ENCODE measurements around the gene CLOCK.

CLOCK gene

DNA sequence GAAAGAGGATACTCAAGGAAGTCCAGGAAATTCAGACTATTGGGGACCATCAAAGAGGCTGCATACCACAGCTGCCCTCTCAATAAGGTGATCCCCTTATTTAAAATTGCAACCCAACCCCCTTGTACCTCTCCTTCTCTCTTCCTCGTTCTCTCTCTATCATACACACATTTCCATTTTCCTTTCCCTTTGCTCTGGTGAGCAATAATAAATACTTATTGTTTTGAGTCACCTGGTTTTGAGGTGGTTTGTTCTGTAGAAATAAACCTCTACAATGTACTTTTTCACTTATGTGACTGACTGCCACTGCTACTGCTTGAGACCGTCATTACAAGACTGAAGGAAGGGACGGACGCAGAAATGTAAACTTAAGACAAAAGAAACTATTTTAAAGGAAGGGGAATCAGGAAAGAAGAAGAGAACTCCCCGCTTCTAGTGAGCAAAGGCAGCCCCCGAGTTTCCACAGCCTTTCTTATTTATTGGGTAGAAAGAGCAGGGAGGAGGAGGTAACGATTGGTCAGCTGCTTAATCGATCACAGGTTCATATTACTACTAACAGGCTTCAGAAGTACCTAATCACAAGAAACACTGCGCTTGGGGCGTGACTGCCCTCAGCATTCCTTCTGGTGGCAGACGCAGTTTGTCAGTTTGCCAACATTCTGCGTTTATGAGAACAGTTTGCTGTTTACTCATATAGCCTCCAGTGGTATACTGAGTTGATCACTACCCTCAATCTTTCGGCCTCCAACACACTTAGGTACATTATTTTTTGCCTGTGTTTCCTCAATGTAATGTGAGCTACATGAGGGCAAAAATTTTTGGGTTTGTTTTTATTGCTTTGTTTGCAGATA is 167.9 kb downstream of the CLOCK start:
- DNase-seq (ENCODE audit: insufficient read length, low spot score), result no peak
- TF ChIP-seq CTCF (IDR thresholded peaks at IDR 0.05; ENCODE audit: insufficient read depth, missing control alignments), result no peak
- FAIRE-seq, result no peak
